ENCODE data around the gene CUEDC1. TPM values are rescaled to one million over a fixed set of nuclear protein-coding genes. Genes with fewer than 3 reads are reported as not detected.
"Not testable (repeated sequence)": the region's sequence is repeated elsewhere in the genome, so short reads cannot be mapped to it uniquely, and the experiment has no call there.

Gene CUEDC1
- total RNA-seq, 1 donor from 2014 or later = 38.4 TPM

DNA sequence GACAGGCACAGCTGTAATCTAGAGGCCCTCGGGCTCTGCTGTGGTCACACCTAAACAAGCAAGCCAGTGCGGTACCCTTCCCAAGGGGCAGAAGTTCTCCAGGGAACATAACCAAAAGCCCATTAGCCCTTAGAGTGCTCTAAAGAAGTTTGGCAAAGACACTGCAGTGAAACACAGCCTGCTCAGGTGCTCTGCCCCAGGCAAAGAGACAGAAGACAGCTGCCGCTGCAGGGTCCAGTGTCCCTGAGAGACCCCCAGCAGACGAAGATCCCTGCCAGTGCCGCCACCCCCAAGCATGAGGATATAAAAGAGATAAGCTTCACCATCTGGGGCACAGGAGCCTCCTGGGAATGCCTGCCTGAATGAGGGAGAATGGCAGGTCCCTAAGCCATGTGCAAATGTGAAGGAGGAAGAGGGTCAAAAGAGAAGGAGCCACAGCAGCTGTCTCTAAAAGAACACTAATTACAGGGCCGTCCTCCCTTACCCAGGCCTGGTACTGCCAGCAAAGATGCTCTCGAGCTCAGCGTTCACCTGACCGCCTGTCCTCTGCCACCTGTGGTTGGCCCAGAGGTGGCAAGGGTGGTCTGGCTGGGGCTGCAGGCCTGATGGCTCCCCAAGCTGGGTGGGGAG lies 29.7 kb downstream of the CUEDC1 start:
- H3K4me3 Mint-ChIP-seq (ENCODE audit: unreplicated experiment) = no peak overlapping the region
- DNase-seq (ENCODE audit: extremely low spot score, unreplicated experiment) = no peak
- no peaks in the 10 kb centered on the region for H3K9me3 Mint-ChIP-seq (ENCODE audit: unreplicated experiment)
- TF ChIP-seq, protein P1, sequence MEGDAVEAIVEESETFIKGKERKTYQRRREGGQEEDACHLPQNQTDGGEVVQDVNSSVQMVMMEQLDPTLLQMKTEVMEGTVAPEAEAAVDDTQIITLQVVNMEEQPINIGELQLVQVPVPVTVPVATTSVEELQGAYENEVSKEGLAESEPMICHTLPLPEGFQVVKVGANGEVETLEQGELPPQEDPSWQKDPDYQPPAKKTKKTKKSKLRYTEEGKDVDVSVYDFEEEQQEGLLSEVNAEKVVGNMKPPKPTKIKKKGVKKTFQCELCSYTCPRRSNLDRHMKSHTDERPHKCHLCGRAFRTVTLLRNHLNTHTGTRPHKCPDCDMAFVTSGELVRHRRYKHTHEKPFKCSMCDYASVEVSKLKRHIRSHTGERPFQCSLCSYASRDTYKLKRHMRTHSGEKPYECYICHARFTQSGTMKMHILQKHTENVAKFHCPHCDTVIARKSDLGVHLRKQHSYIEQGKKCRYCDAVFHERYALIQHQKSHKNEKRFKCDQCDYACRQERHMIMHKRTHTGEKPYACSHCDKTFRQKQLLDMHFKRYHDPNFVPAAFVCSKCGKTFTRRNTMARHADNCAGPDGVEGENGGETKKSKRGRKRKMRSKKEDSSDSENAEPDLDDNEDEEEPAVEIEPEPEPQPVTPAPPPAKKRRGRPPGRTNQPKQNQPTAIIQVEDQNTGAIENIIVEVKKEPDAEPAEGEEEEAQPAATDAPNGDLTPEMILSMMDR (IDR thresholded peaks at IDR 0.05) = no peak
- H3K27ac Mint-ChIP-seq (ENCODE audit: unreplicated experiment) = no peak overlapping the region
- no peaks in the 10 kb centered on the region for H3K27me3 Mint-ChIP-seq (ENCODE audit: unreplicated experiment)
- peaks cover 50% of the 10 kb centered on the region for H3K4me1 Mint-ChIP-seq (ENCODE audit: unreplicated experiment)
- H3K36me3 Mint-ChIP-seq (ENCODE audit: unreplicated experiment) = no peaks in the 10 kb centered on the region

GRCh38 chr17:57924677-57925076 lies 30.5 kb downstream of the CUEDC1 start:
- TF ChIP-seq, protein P1 (IDR thresholded peaks at IDR 0.05) = no peak
- peaks cover 45% of the 10 kb centered on the region for H3K4me1 Mint-ChIP-seq (ENCODE audit: unreplicated experiment)
- DNase-seq (ENCODE audit: extremely low spot score, unreplicated experiment) = no peak
- no peaks in the 10 kb centered on the region for H3K27me3 Mint-ChIP-seq (ENCODE audit: unreplicated experiment)
- no peaks in the 10 kb centered on the region for H3K9me3 Mint-ChIP-seq (ENCODE audit: unreplicated experiment)
- no peak overlapping the region for H3K4me3 Mint-ChIP-seq (ENCODE audit: unreplicated experiment)
- H3K36me3 Mint-ChIP-seq (ENCODE audit: unreplicated experiment) = no peaks in the 10 kb centered on the region
- H3K27ac Mint-ChIP-seq (ENCODE audit: unreplicated experiment) = no peak overlapping the region

DNA sequence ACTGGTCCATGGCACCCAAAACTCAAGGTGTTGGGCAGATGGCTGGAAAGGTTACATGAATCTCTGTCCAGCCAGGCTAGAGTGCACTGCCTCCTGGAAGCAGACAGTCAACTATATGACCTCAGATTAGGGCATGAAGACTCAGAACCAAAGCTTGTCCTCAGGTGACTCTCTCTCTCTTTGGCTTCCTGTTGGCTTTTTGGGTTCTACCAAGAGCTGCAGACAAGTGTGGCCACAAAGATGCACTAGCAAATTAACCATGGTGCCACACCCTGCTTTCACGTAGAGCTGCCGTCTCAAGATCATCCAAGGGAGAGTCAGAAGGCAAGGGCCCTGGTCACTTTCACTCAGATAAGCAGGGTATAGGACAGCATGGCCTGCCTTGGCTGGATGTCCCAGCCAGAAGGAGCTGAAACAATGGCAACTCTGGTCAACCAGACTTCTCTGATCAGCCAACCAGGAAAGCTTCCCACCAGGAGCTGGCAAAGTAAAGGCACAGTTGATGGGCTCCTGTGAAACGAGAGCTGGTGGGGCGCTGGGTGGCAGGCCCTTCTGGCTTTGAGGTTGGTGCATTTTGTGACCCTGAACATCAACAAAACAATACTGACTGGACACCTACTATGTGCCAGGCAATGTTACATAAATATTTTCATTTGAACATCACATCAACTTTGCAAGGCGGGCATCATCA lies 31.9 kb downstream of the CUEDC1 start:
- TF ChIP-seq, protein P1 (IDR thresholded peaks at IDR 0.05) = no peak
- H3K4me1 Mint-ChIP-seq (ENCODE audit: unreplicated experiment) = peaks cover 47% of the 10 kb centered on the region
- no peak for DNase-seq (ENCODE audit: extremely low spot score, unreplicated experiment)
- H3K9me3 Mint-ChIP-seq (ENCODE audit: unreplicated experiment) = no peaks in the 10 kb centered on the region
- no peak overlapping the region for H3K4me3 Mint-ChIP-seq (ENCODE audit: unreplicated experiment)
- H3K27ac Mint-ChIP-seq (ENCODE audit: unreplicated experiment) = no peak overlapping the region
- no peaks in the 10 kb centered on the region for H3K27me3 Mint-ChIP-seq (ENCODE audit: unreplicated experiment)
- H3K36me3 Mint-ChIP-seq (ENCODE audit: unreplicated experiment) = no peaks in the 10 kb centered on the region

- peaks cover 51% of the 10 kb centered on the region for H3K4me1 Mint-ChIP-seq (ENCODE audit: unreplicated experiment)
- H3K27ac Mint-ChIP-seq (ENCODE audit: unreplicated experiment) = not testable (repeated sequence)
These were observed 32.5 kb downstream of the CUEDC1 start for GRCh38 chr17:57922745-57923144.

DNA sequence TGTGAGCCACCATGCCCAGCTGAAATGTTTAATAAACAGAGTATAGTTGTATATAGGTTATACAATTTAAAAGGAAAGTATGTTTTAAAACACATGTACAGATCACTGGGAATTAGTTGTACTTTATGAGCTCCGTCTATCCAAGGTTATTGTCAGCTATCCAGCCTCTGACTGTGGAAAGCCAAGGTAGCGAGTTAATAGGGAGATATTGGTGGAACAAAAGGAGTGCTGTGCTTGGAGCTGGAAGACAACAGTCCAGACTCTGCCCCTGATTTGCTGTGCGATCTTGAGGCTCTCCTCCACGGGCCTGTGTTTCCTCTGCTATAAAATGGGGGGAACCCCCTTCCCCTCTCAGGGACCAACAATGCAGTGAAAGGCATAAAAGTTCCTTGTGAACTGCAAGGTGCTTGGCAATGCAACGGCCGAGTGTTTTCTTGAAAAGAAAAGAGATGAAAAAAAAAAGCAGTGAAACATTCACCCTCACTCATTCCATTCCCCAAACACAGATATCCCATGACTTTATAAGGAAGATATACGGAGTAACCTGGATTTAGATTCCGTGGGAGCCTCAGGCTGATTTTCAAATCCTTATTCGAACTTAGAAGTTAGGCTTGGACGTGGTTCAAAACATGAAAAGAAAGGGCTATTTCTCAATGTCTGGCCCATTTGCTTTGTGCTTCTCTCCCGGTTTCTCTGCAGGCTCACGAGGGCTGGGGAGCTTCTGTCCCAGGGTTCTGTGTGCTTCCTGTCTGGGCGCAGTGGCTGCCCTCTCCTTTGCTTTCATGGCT lies 34.1 kb downstream of the CUEDC1 start:
- Mint-ChIP-seq H3K9me3 (ENCODE audit: unreplicated experiment) (no peaks in the 10 kb centered on the region), H3K4me3 (ENCODE audit: unreplicated experiment) (no peak overlapping the region), H3K27me3 (ENCODE audit: unreplicated experiment) (no peaks in the 10 kb centered on the region), H3K36me3 (ENCODE audit: unreplicated experiment) (no peaks in the 10 kb centered on the region), H3K27ac (ENCODE audit: unreplicated experiment) (no peak overlapping the region), H3K4me1 (ENCODE audit: unreplicated experiment) (peaks cover 51% of the 10 kb centered on the region)
- TF ChIP-seq, protein P1 (IDR thresholded peaks at IDR 0.05) = no peak
- DNase-seq (ENCODE audit: extremely low spot score, unreplicated experiment) = no peak

More at GRCh38 chr17:57922745-57923144, 32.5 kb downstream of the CUEDC1 start:
- not testable (repeated sequence) for DNase-seq (ENCODE audit: extremely low spot score, unreplicated experiment); H3K27me3 Mint-ChIP-seq (ENCODE audit: unreplicated experiment); H3K4me3 Mint-ChIP-seq (ENCODE audit: unreplicated experiment); H3K36me3 Mint-ChIP-seq (ENCODE audit: unreplicated experiment); H3K9me3 Mint-ChIP-seq (ENCODE audit: unreplicated experiment)
